Tibial nerve (tissue), 3 donors: ENCODE results near the gene ADAMTS12.

Source experiments
- CTCF ChIP-seq, 5 experiments: fragments of 200-600 bp in 3 of 5; fragments of 450-650 bp in 2 of 5; sonication (generic) in 3 of 5; IDR thresholded peaks; one replicate each; pipeline ENCODE4 v1.5.1; 2016 to 2019; ENCODE audit warnings: antibody characterized with exemption in 5 of 5, mild to moderate bottlenecking in 3 of 5, moderate library complexity in 2 of 5
- POLR2A ChIP-seq, 2 donors: fragments of 450-650 bp; IDR thresholded peaks; one replicate each; pipeline ENCODE4 v1.6.1; 2017; ENCODE audit warnings: antibody characterized with exemption in 2 of 2, mild to moderate bottlenecking in 2 of 2, moderate library complexity in 2 of 2

- no peak for TF ChIP-seq POLR2A (IDR thresholded peaks at IDR 0.05)
- TF ChIP-seq CTCF (IDR thresholded peaks at IDR 0.05): no peak
Measured at GRCh38 chr5:33621514-33621913, 270.3 kb downstream of the ADAMTS12 start.
